Neural crest cell (in vitro differentiated cells): ENCODE measurements around the gene C1orf115. TPM values are rescaled to one million over a fixed set of nuclear protein-coding genes. Genes with fewer than 3 reads are reported as not detected.

Source experiments
- DNase-seq: peaks from one replicate; pipeline ENCODE4 v3.0.0; 2021; ENCODE audit warnings: low read depth, mixed read lengths, low spot score
- H3K27ac Mint-ChIP-seq: one replicate; pipeline ENCODE4 v1.8.0; 2021; ENCODE audit warnings: mild to moderate bottlenecking, mixed read lengths; ENCODE audit not compliant: unreplicated experiment
- H3K27me3 Mint-ChIP-seq: 2 replicates; pipeline ENCODE4 v1.8.0; 2021; ENCODE audit warnings: low read depth, mild to moderate bottlenecking, mixed read lengths
- H3K36me3 Mint-ChIP-seq: 2 replicates; pipeline ENCODE4 v1.8.0; 2021; ENCODE audit warnings: low read depth, mild to moderate bottlenecking, mixed read lengths
- H3K4me1 Mint-ChIP-seq: 2 replicates; pipeline ENCODE4 v1.8.0; 2021; ENCODE audit warnings: mixed read lengths
- H3K4me3 Mint-ChIP-seq: one replicate; pipeline ENCODE4 v1.8.0; 2021; ENCODE audit warnings: mild to moderate bottlenecking, mixed read lengths
- H3K9me3 Mint-ChIP-seq: 2 replicates; pipeline ENCODE4 v1.8.0; 2021; ENCODE audit warnings: mixed read lengths
- CTCF ChIP-seq: fragments of 200-600 bp; sonication (generic); conservative IDR thresholded peaks from 2 replicates; pipeline ENCODE4 v1.5.0; 2021; ENCODE audit warnings: antibody characterized with exemption, mild to moderate bottlenecking
- total RNA-seq: library from RNA; stranded (reverse); gene quantifications from 2 replicates; pipeline ENCODE4 v1.2.1, GENCODE V29; 2021

Gene C1orf115
- total RNA-seq, 1 donor from 2014 or later, result 0.75 TPM

GRCh38 chr1:220699044-220699443 lies 8.9 kb downstream of the C1orf115 start:
- no peaks in the 10 kb centered on the region for H3K36me3 Mint-ChIP-seq
- no peak for TF ChIP-seq CTCF

DNA sequence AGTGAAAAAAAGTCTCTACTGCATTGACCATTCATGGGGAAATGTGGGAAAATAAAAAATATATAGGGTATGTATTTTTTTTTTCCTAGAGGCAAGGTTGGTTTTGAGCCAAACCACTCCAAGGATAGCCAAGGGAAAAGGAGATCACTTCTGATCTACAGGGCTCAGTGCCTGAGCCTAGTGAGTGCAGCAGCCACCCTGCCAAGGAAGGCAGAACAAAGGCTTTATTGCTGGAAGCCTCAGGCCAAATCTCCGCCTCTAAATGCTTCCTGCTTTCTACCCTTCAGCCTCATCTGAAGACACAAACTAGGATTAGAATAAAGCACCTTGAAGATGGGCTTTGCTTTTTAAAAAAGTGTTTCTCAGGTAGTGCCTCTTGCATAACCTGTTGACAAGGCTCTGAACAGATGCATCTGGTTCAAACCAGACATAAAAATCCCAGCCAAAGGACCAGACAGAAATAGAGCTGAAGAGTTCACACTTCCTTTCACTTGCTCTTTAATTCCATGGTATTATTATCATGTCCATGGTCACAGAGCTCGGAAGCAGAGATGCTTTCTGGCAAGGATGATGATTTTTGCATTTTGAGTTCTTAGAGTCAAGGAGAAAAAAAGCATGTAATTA lies 10.5 kb downstream of the C1orf115 start:
- no peak for DNase-seq
- Mint-ChIP-seq H3K36me3 (no peaks in the 10 kb centered on the region), H3K4me3 (no peak overlapping the region), H3K9me3 (peaks cover 3% of the 10 kb centered on the region), H3K27me3 (no peaks in the 10 kb centered on the region), H3K4me1 (peaks cover 9% of the 10 kb centered on the region), H3K27ac (no peak overlapping the region)
- no peak for TF ChIP-seq CTCF

More at GRCh38 chr1:220699044-220699443, 8.9 kb downstream of the C1orf115 start:
- H3K27ac Mint-ChIP-seq, result no peak overlapping the region
- no peak for DNase-seq
- H3K9me3 Mint-ChIP-seq, result peaks cover 3% of the 10 kb centered on the region
- H3K4me3 Mint-ChIP-seq, result no peak overlapping the region
- peaks cover 9% of the 10 kb centered on the region for H3K4me1 Mint-ChIP-seq
- H3K27me3 Mint-ChIP-seq, result no peaks in the 10 kb centered on the region

DNA sequence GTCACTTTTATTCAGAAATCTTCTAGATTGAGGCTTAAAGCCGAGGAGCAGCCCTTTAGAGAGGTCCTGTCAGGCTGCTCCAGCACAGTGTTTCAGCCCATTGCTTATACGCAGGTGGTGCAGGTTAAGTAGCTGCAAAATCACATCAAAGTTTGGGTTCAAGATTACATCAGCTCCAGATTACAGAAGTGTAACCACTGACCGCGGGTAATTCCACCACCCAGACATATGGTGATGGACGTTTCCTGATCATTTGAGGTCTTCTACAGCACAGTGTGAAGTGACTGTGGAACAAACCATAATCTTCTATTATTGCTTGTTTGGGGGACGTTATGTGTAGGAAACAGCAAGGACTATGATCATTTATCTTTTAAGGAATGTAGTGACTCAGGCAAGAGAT lies 11.8 kb downstream of the C1orf115 start:
- H3K4me1 Mint-ChIP-seq, result peaks cover 9% of the 10 kb centered on the region
- no peaks in the 10 kb centered on the region for H3K27me3 Mint-ChIP-seq
- no peak for TF ChIP-seq CTCF

GRCh38 chr1:220702733-220703270 lies 12.6 kb downstream of the C1orf115 start:
- DNase-seq, result no peak
- Mint-ChIP-seq H3K9me3 (peaks cover 3% of the 10 kb centered on the region), H3K36me3 (no peaks in the 10 kb centered on the region), H3K4me3 (no peak overlapping the region), H3K27me3 (no peaks in the 10 kb centered on the region), H3K4me1 (peaks cover 9% of the 10 kb centered on the region), H3K27ac (no peak overlapping the region)
- TF ChIP-seq CTCF, result no peak

More for the DNA sequence above, 11.8 kb downstream of the C1orf115 start:
- no peak overlapping the region for H3K27ac Mint-ChIP-seq
- no peak for DNase-seq
- no peak overlapping the region for H3K4me3 Mint-ChIP-seq
- H3K9me3 Mint-ChIP-seq, result peaks cover 3% of the 10 kb centered on the region
- no peaks in the 10 kb centered on the region for H3K36me3 Mint-ChIP-seq

DNA sequence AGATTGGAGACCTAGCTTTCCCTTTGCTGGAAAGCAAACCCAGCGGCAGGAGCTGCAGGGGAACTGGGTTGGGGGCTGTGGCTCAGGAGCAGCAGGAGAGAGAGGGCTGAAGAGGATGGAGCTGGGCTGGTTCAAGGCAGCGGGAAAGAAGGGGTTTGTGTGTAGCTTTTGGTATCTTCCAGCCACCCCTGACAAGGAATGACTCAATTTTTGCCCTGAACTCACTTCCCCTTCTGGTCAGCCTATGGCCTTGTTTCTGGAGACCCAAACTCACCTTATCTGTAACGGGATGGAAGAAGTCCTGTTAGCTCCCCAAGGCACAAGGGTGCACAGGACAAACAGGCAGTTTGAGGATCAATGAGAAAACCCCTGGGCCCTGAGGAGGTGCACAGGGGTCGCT lies 13.1 kb downstream of the C1orf115 start:
- Mint-ChIP-seq H3K36me3 (no peaks in the 10 kb centered on the region), H3K9me3 (peaks cover 3% of the 10 kb centered on the region), H3K27me3 (no peaks in the 10 kb centered on the region), H3K4me3 (no peak overlapping the region), H3K27ac (no peak overlapping the region), H3K4me1 (peaks cover 9% of the 10 kb centered on the region)
- DNase-seq, result no peak
- TF ChIP-seq CTCF, result no peak
